ENCODE data around the gene SEMA4C. TPM values are rescaled to one million over a fixed set of nuclear protein-coding genes. Genes with fewer than 3 reads are reported as not detected.

Gene SEMA4C
- total RNA-seq, 2 experiments from 2014 or later = 0.06 to 0.19 TPM

GRCh38 chr2:96916156-96916630 is 46.3 kb upstream of the SEMA4C start:
- DNase-seq (ENCODE audit: low spot score) = no peak
- intact Hi-C loops (cut with micrococcal nuclease; ENCODE audit: unreplicated experiment) = no loop called here
- Histone ChIP-seq H3K9me2 (ENCODE audit: insufficient read depth, low read length) (no peaks in the 10 kb centered on the region), H3K4me3 (ENCODE audit: low read depth, low read length, poor library complexity, severe bottlenecking) (no peak overlapping the region), H3K4me2 (ENCODE audit: low read length) (no peak overlapping the region), H3K9me3 (ENCODE audit: low read length) (no peaks in the 10 kb centered on the region), H4K20me1 (ENCODE audit: insufficient read depth, low read length) (no peaks in the 10 kb centered on the region), H3K27ac (ENCODE audit: low read depth, low read length, poor library complexity, severe bottlenecking) (no peak overlapping the region), H2AFZ (ENCODE audit: low read length) (no peak overlapping the region), H3K4me1 (ENCODE audit: insufficient read depth, low read length, poor library complexity, severe bottlenecking) (no peaks in the 10 kb centered on the region), H3K36me3 (ENCODE audit: insufficient read depth, low read length) (no peaks in the 10 kb centered on the region), H3K79me2 (ENCODE audit: insufficient read depth, low read depth, low read length) (no peaks in the 10 kb centered on the region)
- CTCF ChIA-PET (ENCODE audit: unreplicated experiment) = no interaction called here
- no TSS peak for BruUV-seq (replicated peaks)
- POLR2A ChIA-PET = no interaction called here
- TF ChIP-seq CTCF (conservative IDR thresholded peaks at IDR 0.05; ENCODE audit: low read length) = no peak
- TF ChIP-seq EZH2phosphoT487 (IDR thresholded peaks at IDR 0.05; ENCODE audit: borderline replicate concordance, low read depth, low read length) = no peak

- Histone ChIP-seq H3K4me2 (ENCODE audit: low read length) (no peak overlapping the region), H3K36me3 (ENCODE audit: insufficient read depth, low read length) (no peaks in the 10 kb centered on the region), H2AFZ (ENCODE audit: low read length) (no peak overlapping the region), H3K9me2 (ENCODE audit: insufficient read depth, low read length) (no peaks in the 10 kb centered on the region), H3K4me1 (ENCODE audit: insufficient read depth, low read length, poor library complexity, severe bottlenecking) (no peaks in the 10 kb centered on the region), H3K9me3 (ENCODE audit: low read length) (no peaks in the 10 kb centered on the region), H3K27ac (ENCODE audit: low read depth, low read length, poor library complexity, severe bottlenecking) (no peak overlapping the region), H4K20me1 (ENCODE audit: insufficient read depth, low read length) (no peaks in the 10 kb centered on the region), H3K79me2 (ENCODE audit: insufficient read depth, low read depth, low read length) (no peaks in the 10 kb centered on the region), H3K4me3 (ENCODE audit: low read depth, low read length, poor library complexity, severe bottlenecking) (no peak overlapping the region)
- CTCF ChIA-PET (ENCODE audit: unreplicated experiment) = no interaction called here
- POLR2A ChIA-PET = no interaction called here
- intact Hi-C loops (cut with micrococcal nuclease; ENCODE audit: unreplicated experiment) = no loop called here
- TF ChIP-seq EZH2phosphoT487 (IDR thresholded peaks at IDR 0.05; ENCODE audit: borderline replicate concordance, low read depth, low read length) = no peak
- TF ChIP-seq CTCF (conservative IDR thresholded peaks at IDR 0.05; ENCODE audit: low read length) = no peak
- no peak for DNase-seq (ENCODE audit: low spot score)
- BruUV-seq (replicated peaks) = no TSS peak
Measured at GRCh38 chr2:96914332-96914731, 44.5 kb upstream of the SEMA4C start.

- Histone ChIP-seq H3K27ac (ENCODE audit: low read depth, low read length, poor library complexity, severe bottlenecking) (no peak overlapping the region), H3K4me2 (ENCODE audit: low read length) (no peak overlapping the region), H3K36me3 (ENCODE audit: insufficient read depth, low read length) (no peaks in the 10 kb centered on the region), H3K9me3 (ENCODE audit: low read length) (no peaks in the 10 kb centered on the region), H4K20me1 (ENCODE audit: insufficient read depth, low read length) (no peaks in the 10 kb centered on the region), H3K9me2 (ENCODE audit: insufficient read depth, low read length) (no peaks in the 10 kb centered on the region), H2AFZ (ENCODE audit: low read length) (no peak overlapping the region), H3K4me1 (ENCODE audit: insufficient read depth, low read length, poor library complexity, severe bottlenecking) (no peaks in the 10 kb centered on the region), H3K4me3 (ENCODE audit: low read depth, low read length, poor library complexity, severe bottlenecking) (no peak overlapping the region), H3K79me2 (ENCODE audit: insufficient read depth, low read depth, low read length) (no peaks in the 10 kb centered on the region)
- BruUV-seq (replicated peaks) = no TSS peak
- no peak for TF ChIP-seq EZH2phosphoT487 (IDR thresholded peaks at IDR 0.05; ENCODE audit: borderline replicate concordance, low read depth, low read length)
- TF ChIP-seq CTCF (conservative IDR thresholded peaks at IDR 0.05; ENCODE audit: low read length) = no peak
- ChIA-PET POLR2A (no interaction called here), CTCF (ENCODE audit: unreplicated experiment) (no interaction called here)
- intact Hi-C loops (cut with micrococcal nuclease; ENCODE audit: unreplicated experiment) = no loop called here
- DNase-seq (ENCODE audit: low spot score) = no peak
Measured at GRCh38 chr2:96913398-96914202, 43.7 kb upstream of the SEMA4C start.
